ENCODE results near the gene RTF2.

The RTF2 gene

GRCh38 chr20:56468316-56469076, at the start of gene RTF2:
Gene RTF2, plus strand, starts transcription at chr20:56468627. Its CDS starts 71 bp downstream, at chr20:56468698.
- DNase-seq, result peak; percentile 85

- DNase-seq, result no peak
Observed at GRCh38 chr20:56420028-56420427, 48.4 kb upstream of the RTF2 start.

- DNase-seq, result no peak
Observed at GRCh38 chr20:56420940-56421688, 47.3 kb upstream of the RTF2 start.

GRCh38 chr20:56422076-56422823, 46.2 kb upstream of the RTF2 start:
- no peak for DNase-seq

- DNase-seq, result no peak
Observed at GRCh38 chr20:56422824-56423189, 45.6 kb upstream of the RTF2 start.

- no peak for DNase-seq
Observed at GRCh38 chr20:56423211-56423610, 45.2 kb upstream of the RTF2 start.

- DNase-seq, result no peak
Observed at GRCh38 chr20:56423886-56424285, 44.5 kb upstream of the RTF2 start.

- no peak for DNase-seq
Observed at GRCh38 chr20:56424931-56425330, 43.5 kb upstream of the RTF2 start.

GRCh38 chr20:56426026-56426425, 42.4 kb upstream of the RTF2 start:
- no peak for DNase-seq

- DNase-seq, result no peak
Observed at GRCh38 chr20:56426926-56427325, 41.5 kb upstream of the RTF2 start.

GRCh38 chr20:56427797-56428196, 40.6 kb upstream of the RTF2 start:
- no peak for DNase-seq

- DNase-seq, result no peak
Observed at GRCh38 chr20:56428410-56428809, 40.0 kb upstream of the RTF2 start.

GRCh38 chr20:56428881-56429280, 39.5 kb upstream of the RTF2 start:
- DNase-seq, result no peak

GRCh38 chr20:56429502-56429901, 38.9 kb upstream of the RTF2 start:
- no peak for DNase-seq

GRCh38 chr20:56429941-56430340, 38.5 kb upstream of the RTF2 start:
- no peak for DNase-seq

GRCh38 chr20:56430461-56430860, 38.0 kb upstream of the RTF2 start:
- DNase-seq, result no peak

- DNase-seq, result no peak
Observed at GRCh38 chr20:56430957-56431356, 37.5 kb upstream of the RTF2 start.

- no peak for DNase-seq
Observed at GRCh38 chr20:56431471-56431870, 37.0 kb upstream of the RTF2 start.

GRCh38 chr20:56433221-56433879, 35.1 kb upstream of the RTF2 start:
- no peak for DNase-seq

- no peak for DNase-seq
Observed at GRCh38 chr20:56433880-56434255, 34.6 kb upstream of the RTF2 start.

GRCh38 chr20:56437196-56437960, 31.0 kb upstream of the RTF2 start:
- DNase-seq, result no peak

- DNase-seq, result no peak
Observed at GRCh38 chr20:56438284-56438683, 30.1 kb upstream of the RTF2 start.

Measured in NCI-H526 treated with DMSO at 0.1 percent for 48 hours (cell line).